ENCODE data around the gene COPS6.

- TF ChIP-seq CTCF (IDR thresholded peaks at IDR 0.05) = no peak
- TF ChIP-seq EP300 (IDR thresholded peaks at IDR 0.05) = no peak
- TF ChIP-seq POLR2A (IDR thresholded peaks at IDR 0.05) = no peak
- no peak for TF ChIP-seq POLR2AphosphoS5 (IDR thresholded peaks at IDR 0.05)
Observed at GRCh38 chr7:100091411-100092181, 2.8 kb downstream of the COPS6 start.
